ENCODE measurements around the gene MATCAP1. TPM values are rescaled to one million over a fixed set of nuclear protein-coding genes. Genes with fewer than 3 reads are reported as not detected.

MATCAP1 gene
- total and polyA plus RNA-seq, 2 of the 13 experiments (the other 11 are each of a cell fraction or from before 2014, with no cell fraction given) = 11.2 to 24.5 TPM

GRCh38 chr16:67229906-67230808 is 46.4 kb upstream of the MATCAP1 start (continued):
- TF ChIP-seq TARDBP (CRISPR knock-in tag; IDR thresholded peaks at IDR 0.05) (no peak), HDAC1 (CRISPR knock-in tag; IDR thresholded peaks at IDR 0.05) (no peak), ZNF460 (CRISPR knock-in tag; IDR thresholded peaks at IDR 0.05; ENCODE audit: borderline replicate concordance) (no peak), STAT5B (CRISPR knock-in tag; IDR thresholded peaks at IDR 0.05) (no peak), ZNF18 (CRISPR knock-in tag; IDR thresholded peaks at IDR 0.05; ENCODE audit: insufficient replicate concordance) (no peak), ISX (CRISPR knock-in tag; conservative IDR thresholded peaks at IDR 0.05) (no peak), RBFOX2 (IDR thresholded peaks at IDR 0.05; ENCODE audit: low read depth, low read length) (peak; percentile 67), JUND (CRISPR knock-in tag; IDR thresholded peaks at IDR 0.05) (no peak), HNF4A (CRISPR knock-in tag; IDR thresholded peaks at IDR 0.05) (no peak), EP300 (IDR thresholded peaks at IDR 0.05; ENCODE audit: low read depth in 2 of 2, low read length in 2 of 2) (no peak), EP300 (CRISPR knock-in tag; IDR thresholded peaks at IDR 0.05; ENCODE audit: borderline replicate concordance) (no peak), HHEX (CRISPR knock-in tag; IDR thresholded peaks at IDR 0.05) (no peak), POLR2AphosphoS5 (IDR thresholded peaks at IDR 0.05; ENCODE audit: low read depth, low read length) (no peak), MYNN (CRISPR knock-in tag; IDR thresholded peaks at IDR 0.05; ENCODE audit: low read depth) (no peak), ZNF720 (CRISPR knock-in tag; IDR thresholded peaks at IDR 0.05) (no peak), MLX (CRISPR knock-in tag; IDR thresholded peaks at IDR 0.05) (no peak), ZFP91 (CRISPR knock-in tag; IDR thresholded peaks at IDR 0.05; ENCODE audit: borderline replicate concordance) (peak; percentile 14; the same call in 1 of the 2 replicates), ZNF772 (CRISPR knock-in tag; IDR thresholded peaks at IDR 0.05) (no peak), POLR2A (IDR thresholded peaks at IDR 0.05; ENCODE audit: insufficient read depth in 1 of 2, low read depth in 2 of 2, low read length in 2 of 2) (peak; percentile 11 to 43; a peak in 3 of 4 replicates), ZNF609 (CRISPR knock-in tag; IDR thresholded peaks at IDR 0.05; ENCODE audit: borderline replicate concordance) (no peak), SP5 (CRISPR knock-in tag; IDR thresholded peaks at IDR 0.05; ENCODE audit: borderline replicate concordance, low read depth) (no peak)

All from HepG2 (cell line).